NCI-H748 (cell line): ENCODE measurements around the gene HECTD1.
"Not testable (repeated sequence)": the region's sequence is repeated elsewhere in the genome, so short reads cannot be mapped to it uniquely, and the experiment has no call there.

Experiments
- DNase-seq: peaks from one replicate; lab custom pipeline; 2025; ENCODE audit not compliant: unreplicated experiment; lab: John Stamatoyannopoulos, UW

Gene HECTD1

GRCh38 chr14:31057701-31058364 lies 149.8 kb downstream of the HECTD1 start:
- no peak for DNase-seq

GRCh38 chr14:31057035-31057434 lies 150.6 kb downstream of the HECTD1 start:
- DNase-seq: no peak

GRCh38 chr14:31052905-31053586 lies 154.5 kb downstream of the HECTD1 start:
- not testable (repeated sequence) for DNase-seq

DNA sequence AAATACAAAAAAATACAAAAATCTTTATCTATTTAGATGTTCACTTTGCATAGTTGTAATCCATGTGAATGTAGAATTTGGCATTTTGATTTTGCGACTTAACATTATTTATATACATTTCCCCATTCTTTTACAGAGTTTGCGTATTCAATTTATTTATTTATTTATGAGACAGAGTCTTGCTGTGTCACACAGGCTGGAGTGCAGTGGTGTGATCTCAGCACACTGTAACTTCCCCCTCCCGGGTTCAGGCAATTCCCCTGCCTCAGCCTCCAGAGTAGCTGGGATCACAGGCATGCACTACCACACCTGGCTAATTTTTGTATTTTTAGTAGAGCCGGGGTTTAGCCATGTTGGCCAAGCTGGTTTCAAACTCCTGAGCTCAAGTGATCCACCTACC lies 156.1 kb downstream of the HECTD1 start:
- no peak for DNase-seq

DNA sequence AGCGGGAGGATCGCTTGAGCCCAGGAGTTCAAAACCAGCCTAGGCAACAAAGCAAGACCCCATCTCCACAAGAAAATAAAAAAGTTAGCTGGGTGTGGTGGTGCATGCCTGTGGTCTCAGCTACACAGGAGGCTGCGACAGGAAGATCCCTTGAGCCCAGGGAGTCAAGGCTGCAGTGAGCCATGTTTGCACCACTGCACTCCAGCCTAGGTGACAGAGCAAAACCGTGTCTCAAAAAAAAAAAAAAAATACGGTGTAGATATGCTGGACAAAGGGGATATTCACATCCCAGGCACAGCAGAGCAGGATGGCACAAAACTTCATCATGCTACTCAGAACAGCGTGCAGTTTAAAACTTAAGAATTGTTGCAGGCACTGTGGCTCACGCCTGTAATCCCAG lies 156.6 kb downstream of the HECTD1 start:
- DNase-seq: no peak
